Calu3 (cell line): ENCODE data around the gene ARL2. TPM values are rescaled to one million over a fixed set of nuclear protein-coding genes. Genes with fewer than 3 reads are reported as not detected.
A peak's percentile ranks its signal among the peaks of the same experiment; 100 is the strongest.
"Not testable (repeated sequence)": the region's sequence is repeated elsewhere in the genome, so short reads cannot be mapped to it uniquely, and the experiment has no call there.

ENCODE experiments used
- BruUV-seq: library from RNA; stranded (reverse); fragments of 400-500 nt; replicated peaks from 2 replicates; lab custom pipeline; 2021; lab: Mats Ljungman, UMichigan
- CTCF ChIA-PET: fragments of 300-600 bp; sonication (Branson Sonifier 250); formaldehyde crosslinking; loops from one replicate; lab custom pipeline; 2022; ENCODE audit warnings: antibody characterized with exemption; lab: Charles Lee
- DNase-seq: peaks from one replicate; pipeline ENCODE4 v3.0.0; 2022
- H3K27ac Mint-ChIP-seq: one replicate; pipeline ENCODE4 v1.8.0; 2022; ENCODE audit warnings: mixed read lengths; ENCODE audit not compliant: unreplicated experiment
- H3K27me3 Mint-ChIP-seq: one replicate; pipeline ENCODE4 v1.8.0; 2022; ENCODE audit warnings: mixed read lengths; ENCODE audit not compliant: unreplicated experiment
- H3K36me3 Mint-ChIP-seq: one replicate; pipeline ENCODE4 v1.8.0; 2022; ENCODE audit warnings: mild to moderate bottlenecking, moderate library complexity, mixed read lengths; ENCODE audit not compliant: insufficient read depth, unreplicated experiment
- H3K4me1 Mint-ChIP-seq: one replicate; pipeline ENCODE4 v1.8.0; 2022; ENCODE audit warnings: mild to moderate bottlenecking, low read depth, mixed read lengths; ENCODE audit not compliant: unreplicated experiment
- H3K4me3 Mint-ChIP-seq: one replicate; pipeline ENCODE4 v1.8.0; 2022; ENCODE audit warnings: mild to moderate bottlenecking, low read depth, moderate library complexity, mixed read lengths; ENCODE audit not compliant: unreplicated experiment
- H3K9me3 Mint-ChIP-seq: one replicate; pipeline ENCODE4 v1.8.0; 2022; ENCODE audit warnings: low read depth, mixed read lengths; ENCODE audit not compliant: unreplicated experiment
- CTCF ChIP-seq: fragments of 200-600 bp; IDR thresholded peaks from one replicate; pipeline ENCODE4 v1.8.0; 2022; ENCODE audit warnings: antibody characterized with exemption; ENCODE audit not compliant: unreplicated experiment
- intact Hi-C: fragments of 100-400 bp; cut with micrococcal nuclease; formaldehyde crosslinking; loops from one replicate; pipeline ENCODE4 v1.10.0; 2022; ENCODE audit not compliant: unreplicated experiment
- total RNA-seq: library from RNA; stranded (reverse); gene quantifications from 2 replicates; pipeline ENCODE4 v1.2.3, GENCODE V29; 2022

The ARL2 gene
- total RNA-seq, 1 experiment from 2014 or later = 62.6 TPM

GRCh38 chr11:64999478-64999877, 14.5 kb upstream of the ARL2 start:
- Mint-ChIP-seq H3K36me3 (peaks cover 12% of the 10 kb centered on the region), H3K4me1 (peaks cover 28% of the 10 kb centered on the region), H3K9me3 (no peaks in the 10 kb centered on the region), H3K27me3 (no peaks in the 10 kb centered on the region), H3K4me3 (no peak overlapping the region), H3K27ac (peak overlapping the region; percentile 44)
- DNase-seq = no peak
- no peak for TF ChIP-seq CTCF
- CTCF ChIA-PET = interaction anchor here (1.5 kb wide), 2 partner anchors 8 to 14 kb away, joined by 3 to 5 read pairs; partner anchors contain the start of gene ARL2
- intact Hi-C loops = loop anchor here (5.0 kb wide), 2 partner anchors 82 to 152 kb away; partner anchors contain the start of gene ATG2A
- no TSS peak for BruUV-seq

GRCh38 chr11:65002706-65003105, 11.3 kb upstream of the ARL2 start:
- BruUV-seq = no TSS peak
- H3K36me3 Mint-ChIP-seq = peaks cover 6% of the 10 kb centered on the region
- TF ChIP-seq CTCF = no peak
- CTCF ChIA-PET = no interaction called here
- H3K27ac Mint-ChIP-seq = no peak overlapping the region
- H3K27me3 Mint-ChIP-seq = no peaks in the 10 kb centered on the region
- no peak overlapping the region for H3K4me3 Mint-ChIP-seq
- DNase-seq = no peak
- intact Hi-C loops = no loop called here
- no peaks in the 10 kb centered on the region for H3K9me3 Mint-ChIP-seq
- peaks cover 13% of the 10 kb centered on the region for H3K4me1 Mint-ChIP-seq

- BruUV-seq = no TSS peak
- DNase-seq = no peak
- CTCF ChIA-PET = no interaction called here
- Mint-ChIP-seq H3K36me3 (peaks cover 6% of the 10 kb centered on the region), H3K4me1 (peaks cover 10% of the 10 kb centered on the region), H3K27ac (no peak overlapping the region), H3K9me3 (no peaks in the 10 kb centered on the region), H3K4me3 (no peak overlapping the region), H3K27me3 (no peaks in the 10 kb centered on the region)
- no peak for TF ChIP-seq CTCF
- intact Hi-C loops = no loop called here
These were observed 10.7 kb upstream of the ARL2 start for GRCh38 chr11:65003282-65003681.

- DNase-seq, H3K9me3 Mint-ChIP-seq, intact Hi-C loops, BruUV-seq, H3K4me1 Mint-ChIP-seq, H3K27ac Mint-ChIP-seq, H3K27me3 Mint-ChIP-seq, H3K36me3 Mint-ChIP-seq, H3K4me3 Mint-ChIP-seq: not testable (repeated sequence)
- CTCF ChIA-PET = interaction anchor here (0.8 kb wide), 1 partner anchor 106 kb away, joined by 3 read pairs; no protein-coding TSS in a partner anchor
These were observed 10.0 kb upstream of the ARL2 start for GRCh38 chr11:65003968-65004367.

- CTCF ChIA-PET = interaction anchor here (1.1 to 1.8 kb wide), 2 partner anchors 9 to 11 kb away, joined by 3 to 12 read pairs; partner anchors contain the start of gene BATF2
- no peak for TF ChIP-seq CTCF
- H3K4me3 Mint-ChIP-seq = no peak overlapping the region
- BruUV-seq = no TSS peak
- no peaks in the 10 kb centered on the region for H3K27me3 Mint-ChIP-seq
- H3K4me1 Mint-ChIP-seq = peaks cover 4% of the 10 kb centered on the region
- intact Hi-C loops = no loop called here
- H3K9me3 Mint-ChIP-seq = no peaks in the 10 kb centered on the region
- peaks cover 7% of the 10 kb centered on the region for H3K36me3 Mint-ChIP-seq
- DNase-seq = no peak
- H3K27ac Mint-ChIP-seq = peak overlapping the region; percentile 52
These were observed 5.9 kb upstream of the ARL2 start for GRCh38 chr11:65008016-65008415.
